Psoas muscle (tissue), 8 donors: ENCODE results near the gene C5AR2. TPM values are rescaled to one million over a fixed set of nuclear protein-coding genes. Genes with fewer than 3 reads are reported as not detected.

ENCODE experiments used
- ATAC-seq, 4 donors: fragments of 200-7000 bp; cut with Tn5 transposase; one replicate each; pipeline ENCODE4 v1.9.1; 2020; ENCODE audit warnings: moderate library complexity in 3 of 4, mild to moderate bottlenecking in 2 of 4
- DNase-seq, 2 donors: peaks; one replicate each; pipeline ENCODE4 v3.0.0-alpha.2; 2020
- H3K27ac ChIP-seq: fragments of 200-600 bp; one replicate; pipeline ENCODE4 v1.8.0; 2022
- H3K27me3 ChIP-seq, 3 donors: fragments of 200-600 bp in 1 of 3; one replicate each; pipeline versions ENCODE4 v1.6.1 to v1.8.0; 2013 to 2022; ENCODE audit warnings: low read length in 2 of 3, mild to moderate bottlenecking in 2 of 3, moderate library complexity in 1 of 3; ENCODE audit not compliant: insufficient read depth in 3 of 3
- H3K36me3 ChIP-seq, 2 donors: fragments of 200-600 bp in 1 of 2; one replicate each; pipeline versions ENCODE4 v1.6.1 to v1.8.0; 2013 to 2022; ENCODE audit warnings: low read depth in 1 of 2, mild to moderate bottlenecking in 1 of 2, moderate library complexity in 1 of 2; ENCODE audit not compliant: insufficient read depth in 1 of 2
- H3K4me1 ChIP-seq: fragments of 200-600 bp; one replicate; pipeline ENCODE4 v1.8.0; 2022
- H3K4me3 ChIP-seq: fragments of 200-600 bp; one replicate; pipeline ENCODE4 v1.8.0; 2022; ENCODE audit warnings: mild to moderate bottlenecking
- H3K9me3 ChIP-seq: fragments of 200-600 bp; one replicate; pipeline ENCODE4 v1.8.0; 2022
- WGBS, 3 donors: extraction: QIAGEN DNeasy Blood & Tissue Kit; methylation state at CpG; one replicate each; pipeline versions ENCODE4 v1.1.6 to v1.1.7; 2013; 5-methylcytosine and 5-hydroxymethylcytosine counted together
- intact Hi-C, 2 donors: fragments of 100-400 bp; cut with DNase I; formaldehyde crosslinking; loops; one replicate each; pipeline versions ENCODE4 v1.11.0 to v1.14.2; 2022
- polyA plus RNA-seq, 3 donors: library from polyadenylated mRNA; stranded (reverse); fragments of 200-250 nt; gene quantifications; one replicate each; pipeline ENCODE4 v1.2.3, GENCODE V29; 2013
- total RNA-seq, 4 donors: library from RNA; stranded (reverse); fragmentation: NEBNext Ultra II Directional in 2 of 4; extraction: Animal tissue kit (Norgen Biotek cat#: 25700) in 2 of 4; gene quantifications; one replicate each; pipeline versions ENCODE4 v1.2.1 to v1.2.4, GENCODE V29; 2021 to 2023
- TF ChIP-seq, protein P1 (sequence below): fragments of 200-600 bp; IDR thresholded peaks from one replicate; pipeline ENCODE4 v1.8.0; 2022; ENCODE audit warnings: antibody characterized with exemption
- donor health status: healthy with polysubstance abuse.
- donor health status: DM: no; HTN: no; CAD: no; lungs with moderate emphysema.
- donor health status: Bipolar disorder and iron deficiency.
- donor health status: healthy.
- donor health status: DM: yes; HTN: yes; CAD: no.
- donor health status: DM: no; HTN: no; CAD: no.
- donor health status: DM: no; HTN: no; CAD: no.
- donor health status: DM: yes; HTN: yes; CAD: no.

The C5AR2 gene
- total and polyA plus RNA-seq, 7 donors = 0.06 to 0.44 (median 0.37) TPM; not detected in 2

DNA sequence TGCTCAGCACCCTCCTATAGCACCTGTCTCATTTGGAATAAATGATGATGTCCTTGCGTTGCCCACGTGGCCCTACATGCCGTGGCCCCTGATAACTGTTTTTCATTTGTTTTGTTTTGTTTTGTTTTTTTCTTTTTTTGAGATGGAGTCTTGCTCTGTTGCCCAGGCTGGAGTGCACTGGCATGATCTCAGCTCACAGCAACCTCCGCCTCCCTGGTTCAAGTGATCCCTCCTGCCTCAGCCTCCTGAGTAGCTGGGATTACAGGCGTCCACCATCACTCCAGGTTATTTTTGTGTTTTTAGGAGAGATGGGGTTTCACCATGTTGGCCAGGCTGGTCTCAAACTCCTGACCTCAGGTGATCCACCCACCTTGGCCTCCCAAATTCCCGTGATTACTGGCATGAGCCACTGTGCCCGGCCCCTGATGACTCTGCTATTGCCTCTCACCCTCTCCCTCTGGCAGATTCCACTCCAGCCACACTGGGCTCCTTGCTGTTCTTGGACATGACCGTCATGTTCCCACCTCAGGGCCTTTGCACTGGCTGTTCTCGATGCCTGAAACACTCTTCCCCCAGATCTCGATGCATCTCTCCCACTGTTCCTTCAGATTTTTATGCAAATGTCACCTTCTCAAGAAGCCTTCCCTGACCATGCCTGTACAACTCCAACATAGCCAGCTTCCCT, 7.4 kb downstream of the C5AR2 start:
- H3K27ac ChIP-seq = no peak overlapping the region
- TF ChIP-seq, protein P1, sequence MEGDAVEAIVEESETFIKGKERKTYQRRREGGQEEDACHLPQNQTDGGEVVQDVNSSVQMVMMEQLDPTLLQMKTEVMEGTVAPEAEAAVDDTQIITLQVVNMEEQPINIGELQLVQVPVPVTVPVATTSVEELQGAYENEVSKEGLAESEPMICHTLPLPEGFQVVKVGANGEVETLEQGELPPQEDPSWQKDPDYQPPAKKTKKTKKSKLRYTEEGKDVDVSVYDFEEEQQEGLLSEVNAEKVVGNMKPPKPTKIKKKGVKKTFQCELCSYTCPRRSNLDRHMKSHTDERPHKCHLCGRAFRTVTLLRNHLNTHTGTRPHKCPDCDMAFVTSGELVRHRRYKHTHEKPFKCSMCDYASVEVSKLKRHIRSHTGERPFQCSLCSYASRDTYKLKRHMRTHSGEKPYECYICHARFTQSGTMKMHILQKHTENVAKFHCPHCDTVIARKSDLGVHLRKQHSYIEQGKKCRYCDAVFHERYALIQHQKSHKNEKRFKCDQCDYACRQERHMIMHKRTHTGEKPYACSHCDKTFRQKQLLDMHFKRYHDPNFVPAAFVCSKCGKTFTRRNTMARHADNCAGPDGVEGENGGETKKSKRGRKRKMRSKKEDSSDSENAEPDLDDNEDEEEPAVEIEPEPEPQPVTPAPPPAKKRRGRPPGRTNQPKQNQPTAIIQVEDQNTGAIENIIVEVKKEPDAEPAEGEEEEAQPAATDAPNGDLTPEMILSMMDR = no peak
- DNase-seq (no peak), ATAC-seq (no peak)
- H3K4me3 ChIP-seq = no peak overlapping the region
- H3K4me1 ChIP-seq = no peaks in the 10 kb centered on the region
- WGBS, 3 donors = 68 to 72% (median 70%) methylated on average over 10 of the region's 10 CpGs
- intact Hi-C loops = no loop called here
- no peaks in the 10 kb centered on the region for H3K36me3 ChIP-seq
- no peaks in the 10 kb centered on the region for H3K9me3 ChIP-seq
- H3K27me3 ChIP-seq = peaks cover 0 to 5% (median 3%) of the 10 kb centered on the region in 3 donors

DNA sequence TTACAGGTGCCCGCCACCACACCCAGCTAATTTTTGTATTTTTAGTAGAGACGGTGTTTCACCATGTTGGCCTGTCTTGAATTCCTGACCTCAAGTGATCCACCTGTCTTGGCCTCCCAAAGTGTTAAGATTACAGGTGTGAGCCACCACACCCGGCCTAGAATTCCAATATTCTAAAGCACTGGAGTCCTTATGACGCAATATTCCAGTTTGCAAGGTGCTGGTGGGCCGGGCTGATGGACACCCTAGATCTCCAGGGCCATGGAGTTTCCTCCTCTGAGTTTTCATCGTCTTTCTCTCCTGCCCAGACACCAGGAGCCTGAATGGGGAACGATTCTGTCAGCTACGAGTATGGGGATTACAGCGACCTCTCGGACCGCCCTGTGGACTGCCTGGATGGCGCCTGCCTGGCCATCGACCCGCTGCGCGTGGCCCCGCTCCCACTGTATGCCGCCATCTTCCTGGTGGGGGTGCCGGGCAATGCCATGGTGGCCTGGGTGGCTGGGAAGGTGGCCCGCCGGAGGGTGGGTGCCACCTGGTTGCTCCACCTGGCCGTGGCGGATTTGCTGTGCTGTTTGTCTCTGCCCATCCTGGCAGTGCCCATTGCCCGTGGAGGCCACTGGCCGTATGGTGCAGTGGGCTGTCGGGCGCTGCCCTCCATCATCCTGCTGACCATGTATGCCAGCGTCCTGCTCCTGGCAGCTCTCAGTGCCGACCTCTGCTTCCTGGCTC, 8.7 kb downstream of the C5AR2 start:
- TF ChIP-seq, protein P1 = no peak
- H3K9me3 ChIP-seq = no peaks in the 10 kb centered on the region
- 89 to 93% (median 93%) methylated on average over 25 to 29 of the region's 29 CpGs for WGBS, 3 donors
- H3K36me3 ChIP-seq = no peaks in the 10 kb centered on the region
- no peak overlapping the region for H3K4me3 ChIP-seq
- ATAC-seq (no peak), DNase-seq (no peak)
- no peak overlapping the region for H3K27ac ChIP-seq
- H3K4me1 ChIP-seq = no peaks in the 10 kb centered on the region
- intact Hi-C loops = no loop called here
- peaks cover 0 to 3% (median 0%) of the 10 kb centered on the region in 3 donors for H3K27me3 ChIP-seq

DNA sequence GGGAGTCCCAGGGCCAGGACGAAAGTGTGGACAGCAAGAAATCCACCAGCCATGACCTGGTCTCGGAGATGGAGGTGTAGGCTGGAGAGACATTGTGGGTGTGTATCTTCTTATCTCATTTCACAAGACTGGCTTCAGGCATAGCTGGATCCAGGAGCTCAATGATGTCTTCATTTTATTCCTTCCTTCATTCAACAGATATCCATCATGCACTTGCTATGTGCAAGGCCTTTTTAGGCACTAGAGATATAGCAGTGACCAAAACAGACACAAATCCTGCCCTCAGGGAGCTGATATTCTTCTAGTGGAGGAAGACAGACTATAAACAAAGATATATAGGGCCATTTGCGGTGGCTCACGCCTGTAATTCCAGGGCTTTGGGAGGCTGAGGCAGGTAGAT, 9.8 kb downstream of the C5AR2 start:
- TF ChIP-seq, protein P1 = no peak
- Histone ChIP-seq H3K9me3 (no peaks in the 10 kb centered on the region), H3K4me3 (no peak overlapping the region), H3K27me3 (peaks cover 0 to 3% (median 0%) of the 10 kb centered on the region in 3 donors), H3K36me3 (no peaks in the 10 kb centered on the region), H3K27ac (no peak overlapping the region), H3K4me1 (no peaks in the 10 kb centered on the region)
- ATAC-seq (no peak), DNase-seq (no peak)
- WGBS, 3 donors = 87 to 92% (median 87%) methylated on average over 4 of the region's 4 CpGs
- intact Hi-C loops = no loop called here

DNA sequence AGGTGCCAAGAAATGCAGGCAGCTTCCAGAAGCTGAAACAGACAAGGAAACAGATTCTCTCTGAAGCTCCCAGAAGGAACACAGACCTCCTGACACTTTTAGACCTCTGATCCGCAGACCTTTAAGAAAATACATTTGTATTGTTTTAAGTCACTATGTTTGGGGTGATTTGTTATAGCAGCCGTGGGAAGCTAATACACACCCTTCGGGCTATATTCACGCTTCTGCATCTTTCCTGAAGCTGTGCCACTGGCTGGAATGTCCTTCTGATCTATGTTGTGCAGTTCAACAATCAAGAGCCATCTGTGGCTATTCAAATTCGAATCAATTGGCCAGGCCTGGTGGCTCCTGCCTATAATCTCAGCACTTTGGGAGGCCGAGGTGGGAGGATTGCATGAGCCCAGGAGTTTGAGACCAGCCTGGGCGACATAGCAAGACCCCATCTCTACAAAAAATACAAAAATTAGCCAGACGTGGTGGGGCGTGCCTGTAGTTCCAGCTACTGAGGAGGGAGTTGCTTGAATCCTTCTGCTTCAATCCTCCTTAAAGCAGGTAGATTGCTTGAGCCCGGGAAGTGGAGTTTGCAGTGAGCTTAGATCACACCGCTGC, 11.3 kb downstream of the C5AR2 start:
- TF ChIP-seq, protein P1 = no peak
- ATAC-seq = no peak
- intact Hi-C loops = no loop called here
- H3K27ac ChIP-seq = no peak overlapping the region
- peaks cover 0 to 3% (median 0%) of the 10 kb centered on the region in 3 donors for H3K27me3 ChIP-seq
- 79 to 81% (median 80%) methylated on average over 11 of the region's 11 CpGs for WGBS, 3 donors
- no peaks in the 10 kb centered on the region for H3K36me3 ChIP-seq
- H3K4me3 ChIP-seq = no peak overlapping the region
- H3K9me3 ChIP-seq = no peaks in the 10 kb centered on the region
- no peaks in the 10 kb centered on the region for H3K4me1 ChIP-seq
- DNase-seq = no peak
